A673 (cell line): ENCODE results near the gene NOVA1. TPM values are rescaled to one million over a fixed set of nuclear protein-coding genes. Genes with fewer than 3 reads are reported as not detected.

Experiments
- BruUV-seq: library from RNA; stranded (reverse); fragments of 400-500 nt; replicated peaks from 2 replicates; lab custom pipeline; 2021; lab: Mats Ljungman, UMichigan
- CTCF ChIA-PET: fragments of 300-600 bp; sonication (Branson Sonifier 250); formaldehyde crosslinking; loops from one replicate; lab custom pipeline; 2022; ENCODE audit warnings: antibody characterized with exemption; lab: Charles Lee
- POLR2A ChIA-PET: fragments of 300-600 bp; sonication (Branson Sonifier 250); formaldehyde crosslinking; loops from one replicate; lab custom pipeline; 2022; ENCODE audit warnings: antibody characterized with exemption; ENCODE audit not compliant: low non-redundant PET; lab: Charles Lee
- DNase-seq: peaks from one replicate; pipeline ENCODE4 v3.0.0-alpha.2; 2015; ENCODE audit warnings: low spot score
- H3K27ac ChIP-seq: fragments of 200-600 bp; sonication (generic); 2 replicates; pipeline ENCODE4 v1.5.1; 2016; ENCODE audit warnings: mixed run types, low read depth, mild to moderate bottlenecking, mixed read lengths, antibody characterized with exemption, low read length; ENCODE audit not compliant: poor library complexity, severe bottlenecking
- H3K27me3 ChIP-seq: fragments of 200-600 bp; sonication (generic); replicated peaks from 2 replicates; pipeline ENCODE4 v1.6.1; 2017; ENCODE audit warnings: mixed run types, low read depth, mild to moderate bottlenecking, mixed read lengths, antibody characterized with exemption, low read length; ENCODE audit not compliant: insufficient read depth, poor library complexity
- H3K36me3 ChIP-seq: fragments of 200-600 bp; sonication (generic); 2 replicates; pipeline ENCODE4 v1.6.1; 2016; ENCODE audit warnings: mixed run types, mild to moderate bottlenecking, mixed read lengths, antibody characterized with exemption, low read length; ENCODE audit not compliant: insufficient read depth, poor library complexity, severe bottlenecking
- H3K4me1 ChIP-seq: fragments of 200-600 bp; sonication (generic); 2 replicates; pipeline ENCODE4 v1.6.1; 2017; ENCODE audit warnings: mixed run types, mild to moderate bottlenecking, mixed read lengths, antibody characterized with exemption, low read length; ENCODE audit not compliant: insufficient read depth, poor library complexity, severe bottlenecking
- H3K4me3 ChIP-seq: fragments of 200-600 bp; sonication (generic); 2 replicates; pipeline ENCODE4 v1.5.1; 2016; ENCODE audit warnings: low read depth, mixed run types, mild to moderate bottlenecking, mixed read lengths, low read length; ENCODE audit not compliant: poor library complexity, severe bottlenecking
- H3K9me3 ChIP-seq: fragments of 200-600 bp; sonication (generic); 2 replicates; pipeline ENCODE4 v1.6.1; 2016; ENCODE audit warnings: mixed run types, low read depth, mild to moderate bottlenecking, mixed read lengths, antibody characterized with exemption, low read length; ENCODE audit not compliant: poor library complexity, severe bottlenecking
- EZH2 ChIP-seq: fragments of 200-600 bp; sonication (generic); IDR thresholded peaks from 2 replicates; pipeline ENCODE4 v1.6.1; 2017; ENCODE audit warnings: borderline replicate concordance, low read depth, mild to moderate bottlenecking, mixed read lengths, antibody characterized with exemption, low read length; ENCODE audit not compliant: poor library complexity, severe bottlenecking
- intact Hi-C: fragments of 100-400 bp; cut with micrococcal nuclease; formaldehyde crosslinking; loops from one replicate; pipeline ENCODE4 v1.10.0; 2022; ENCODE audit not compliant: unreplicated experiment
- total RNA-seq: library from RNA; stranded (reverse); gene quantifications from 2 replicates; pipeline ENCODE4 v1.2.3, GENCODE V29; 2021
- TF ChIP-seq, protein P1 (sequence below): fragments of 300-800, 200-600 bp; sonication (generic); conservative IDR thresholded peaks from 2 replicates; pipeline ENCODE4 v1.5.1; 2017; ENCODE audit warnings: low read depth, mild to moderate bottlenecking, antibody characterized with exemption, low read length, moderate library complexity, mixed read lengths

Gene NOVA1
- total RNA-seq, 1 experiment from 2014 or later: 13.4 TPM

DNA sequence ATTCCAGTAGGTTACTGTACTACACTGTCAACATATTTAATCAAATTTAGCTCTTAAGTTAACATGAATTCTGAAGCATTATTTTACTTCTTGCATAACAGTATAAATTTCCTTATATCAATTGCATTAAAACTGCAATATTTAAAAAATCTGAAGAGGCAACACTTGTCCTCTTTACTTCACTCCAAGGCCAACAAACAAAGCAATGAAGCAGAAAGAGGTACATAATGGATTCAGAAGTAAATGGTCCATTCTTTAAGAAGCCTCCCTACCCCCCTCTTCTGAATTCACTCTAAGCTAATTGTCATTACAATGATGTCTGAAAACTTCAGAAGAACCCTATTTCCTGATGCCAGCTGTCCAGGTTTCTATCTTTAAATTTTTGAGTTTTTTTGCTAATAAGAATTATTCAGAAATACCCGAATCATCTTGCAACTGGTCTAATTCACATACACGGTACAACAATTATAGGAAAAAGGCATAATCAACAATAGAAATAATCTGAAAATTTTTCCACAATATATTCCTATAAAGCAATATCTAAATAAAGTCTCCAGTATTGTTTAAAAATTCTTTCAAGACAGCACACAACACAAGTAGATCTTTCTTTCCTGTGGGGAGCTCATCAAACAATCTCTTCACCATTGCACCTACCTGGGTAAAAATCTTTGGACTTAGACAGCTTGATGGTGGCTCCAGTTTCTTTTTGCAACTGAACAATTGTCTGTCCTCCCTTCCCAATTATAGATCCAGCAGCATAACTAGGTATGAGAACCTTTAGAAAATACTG lies 2.9 kb downstream of the NOVA1 start:
- POLR2A ChIA-PET: no interaction called here
- CTCF ChIA-PET: no interaction called here

DNA sequence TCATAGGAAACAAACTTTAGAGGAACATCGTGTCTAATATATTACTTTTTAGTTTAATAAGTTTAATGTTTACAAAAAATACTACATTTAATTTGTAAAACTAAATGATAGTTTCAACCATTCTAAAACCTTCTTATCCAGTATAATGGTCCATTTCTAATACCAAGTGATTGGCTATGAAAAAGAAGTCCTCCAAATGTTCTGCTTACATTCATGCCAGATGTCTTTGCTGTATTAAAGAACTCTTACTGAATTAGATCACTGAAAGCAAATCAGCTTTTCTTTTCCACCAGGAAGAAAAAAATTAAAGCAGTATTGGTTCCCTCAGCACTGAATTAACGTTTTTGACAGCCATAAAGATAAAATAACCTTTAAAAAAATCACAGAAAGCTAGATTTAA lies 3.7 kb downstream of the NOVA1 start:
- intact Hi-C loops: no loop called here
- no peak overlapping the region for H3K4me3 ChIP-seq
- BruUV-seq: no TSS peak
- H3K4me1 ChIP-seq: peaks cover 21% of the 10 kb centered on the region
- no peaks in the 10 kb centered on the region for H3K36me3 ChIP-seq
- no peak for DNase-seq
- H3K9me3 ChIP-seq: no peaks in the 10 kb centered on the region
- POLR2A ChIA-PET: no interaction called here
- TF ChIP-seq, protein P1, sequence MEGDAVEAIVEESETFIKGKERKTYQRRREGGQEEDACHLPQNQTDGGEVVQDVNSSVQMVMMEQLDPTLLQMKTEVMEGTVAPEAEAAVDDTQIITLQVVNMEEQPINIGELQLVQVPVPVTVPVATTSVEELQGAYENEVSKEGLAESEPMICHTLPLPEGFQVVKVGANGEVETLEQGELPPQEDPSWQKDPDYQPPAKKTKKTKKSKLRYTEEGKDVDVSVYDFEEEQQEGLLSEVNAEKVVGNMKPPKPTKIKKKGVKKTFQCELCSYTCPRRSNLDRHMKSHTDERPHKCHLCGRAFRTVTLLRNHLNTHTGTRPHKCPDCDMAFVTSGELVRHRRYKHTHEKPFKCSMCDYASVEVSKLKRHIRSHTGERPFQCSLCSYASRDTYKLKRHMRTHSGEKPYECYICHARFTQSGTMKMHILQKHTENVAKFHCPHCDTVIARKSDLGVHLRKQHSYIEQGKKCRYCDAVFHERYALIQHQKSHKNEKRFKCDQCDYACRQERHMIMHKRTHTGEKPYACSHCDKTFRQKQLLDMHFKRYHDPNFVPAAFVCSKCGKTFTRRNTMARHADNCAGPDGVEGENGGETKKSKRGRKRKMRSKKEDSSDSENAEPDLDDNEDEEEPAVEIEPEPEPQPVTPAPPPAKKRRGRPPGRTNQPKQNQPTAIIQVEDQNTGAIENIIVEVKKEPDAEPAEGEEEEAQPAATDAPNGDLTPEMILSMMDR: no peak
- no peak for TF ChIP-seq EZH2
- CTCF ChIA-PET: no interaction called here
- peaks cover 12% of the 10 kb centered on the region for H3K27me3 ChIP-seq
- no peak overlapping the region for H3K27ac ChIP-seq

More for the DNA sequence above, 2.9 kb downstream of the NOVA1 start:
- Histone ChIP-seq H3K4me3 (no peak overlapping the region), H3K4me1 (peaks cover 21% of the 10 kb centered on the region), H3K9me3 (no peaks in the 10 kb centered on the region), H3K27me3 (peaks cover 15% of the 10 kb centered on the region), H3K36me3 (no peaks in the 10 kb centered on the region), H3K27ac (no peak overlapping the region)
- intact Hi-C loops: loop anchor here (5.0 kb wide), 1 partner anchor 203 kb away; no protein-coding TSS in a partner anchor
- TSS peak; percentile 14 for BruUV-seq
- TF ChIP-seq, protein P1: no peak
- TF ChIP-seq EZH2: no peak
- no peak for DNase-seq

DNA sequence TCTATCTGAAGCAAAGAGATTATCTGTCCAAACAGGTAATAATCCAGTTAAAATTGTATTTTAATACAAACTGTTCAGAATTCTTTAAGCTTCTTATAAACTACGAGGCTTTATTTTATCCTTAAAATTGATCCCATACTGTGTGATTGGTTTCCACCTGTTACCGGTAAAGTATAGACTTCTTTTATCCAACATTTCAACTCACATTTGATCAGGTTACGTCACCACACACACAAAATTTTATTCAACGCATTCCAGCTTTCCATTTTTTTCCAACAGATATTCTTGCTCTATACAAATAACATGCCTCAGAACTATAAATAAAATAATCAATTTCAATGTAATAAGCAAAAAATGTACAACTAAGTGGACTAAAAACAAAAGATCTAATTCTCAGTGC lies 4.5 kb downstream of the NOVA1 start:
- ChIA-PET CTCF (interaction anchor here (0.6 kb wide), 1 partner anchor 285 kb away, joined by 3 read pairs; no protein-coding TSS in a partner anchor), POLR2A (no interaction called here)
- BruUV-seq: no TSS peak
- TF ChIP-seq EZH2: no peak
- TF ChIP-seq, protein P1: no peak
- peaks cover 6% of the 10 kb centered on the region for H3K27me3 ChIP-seq
- peaks cover 21% of the 10 kb centered on the region for H3K4me1 ChIP-seq
- H3K4me3 ChIP-seq: no peak overlapping the region
- DNase-seq: no peak
- H3K36me3 ChIP-seq: no peaks in the 10 kb centered on the region
- H3K9me3 ChIP-seq: no peaks in the 10 kb centered on the region
- intact Hi-C loops: no loop called here
- H3K27ac ChIP-seq: no peak overlapping the region
